Body of pancreas (tissue), 4 donors: ENCODE results near the gene BGN.

Experiments
- CTCF ChIP-seq, 7 experiments: fragments of 450-650 bp in 4 of 7; fragments of 200-600 bp in 3 of 7; sonication (generic) in 3 of 7; IDR thresholded peaks; one replicate each; pipeline ENCODE4 v1.5.1; 2016 to 2019; ENCODE audit warnings: antibody characterized with exemption in 7 of 7
- POLR2A ChIP-seq, 3 donors: fragments of 450-650 bp; IDR thresholded peaks; one replicate each; pipeline ENCODE4 v1.6.1; 2016; ENCODE audit warnings: antibody characterized with exemption in 3 of 3, mild to moderate bottlenecking in 2 of 3

DNA sequence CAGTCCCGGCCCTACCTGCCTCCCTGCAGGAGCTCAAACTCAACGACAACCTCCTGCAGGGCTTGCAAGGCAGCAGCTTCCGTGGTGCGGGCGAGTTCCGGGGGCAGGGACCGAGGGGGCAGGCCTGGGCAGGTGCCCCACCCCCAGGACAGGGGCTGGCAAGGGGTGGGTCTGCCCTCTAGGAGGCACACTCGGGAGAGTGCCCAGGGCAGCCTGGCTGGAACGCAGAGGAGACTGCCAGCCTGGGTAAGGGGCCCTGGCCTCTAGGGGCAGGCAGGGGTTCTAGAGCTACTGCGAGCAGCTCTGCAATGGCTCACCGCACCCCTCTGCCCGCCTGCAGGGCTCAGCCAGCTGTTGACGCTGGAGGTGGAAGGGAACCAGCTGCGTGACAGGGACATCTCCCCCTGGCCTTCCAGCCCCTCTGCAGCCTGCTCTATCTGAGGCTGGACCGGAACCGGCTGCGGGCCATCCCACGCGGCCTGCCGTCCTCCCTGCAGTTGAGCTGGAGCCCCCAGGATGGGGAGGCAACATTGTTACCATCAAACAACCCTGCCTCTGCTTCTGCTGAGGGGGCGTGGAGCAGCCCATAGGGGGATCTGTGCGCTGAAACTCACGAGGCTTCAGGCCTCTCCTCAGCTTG lies 12.3 kb upstream of the BGN start:
- no peak for TF ChIP-seq CTCF (IDR thresholded peaks at IDR 0.05)
- TF ChIP-seq POLR2A (IDR thresholded peaks at IDR 0.05), result no peak
